ENCODE data around the gene C19orf81. TPM values are rescaled to one million over a fixed set of nuclear protein-coding genes. Genes with fewer than 3 reads are reported as not detected.

C19orf81 gene
- total RNA-seq, 1 experiment from 2014 or later = 22.4 TPM

DNA sequence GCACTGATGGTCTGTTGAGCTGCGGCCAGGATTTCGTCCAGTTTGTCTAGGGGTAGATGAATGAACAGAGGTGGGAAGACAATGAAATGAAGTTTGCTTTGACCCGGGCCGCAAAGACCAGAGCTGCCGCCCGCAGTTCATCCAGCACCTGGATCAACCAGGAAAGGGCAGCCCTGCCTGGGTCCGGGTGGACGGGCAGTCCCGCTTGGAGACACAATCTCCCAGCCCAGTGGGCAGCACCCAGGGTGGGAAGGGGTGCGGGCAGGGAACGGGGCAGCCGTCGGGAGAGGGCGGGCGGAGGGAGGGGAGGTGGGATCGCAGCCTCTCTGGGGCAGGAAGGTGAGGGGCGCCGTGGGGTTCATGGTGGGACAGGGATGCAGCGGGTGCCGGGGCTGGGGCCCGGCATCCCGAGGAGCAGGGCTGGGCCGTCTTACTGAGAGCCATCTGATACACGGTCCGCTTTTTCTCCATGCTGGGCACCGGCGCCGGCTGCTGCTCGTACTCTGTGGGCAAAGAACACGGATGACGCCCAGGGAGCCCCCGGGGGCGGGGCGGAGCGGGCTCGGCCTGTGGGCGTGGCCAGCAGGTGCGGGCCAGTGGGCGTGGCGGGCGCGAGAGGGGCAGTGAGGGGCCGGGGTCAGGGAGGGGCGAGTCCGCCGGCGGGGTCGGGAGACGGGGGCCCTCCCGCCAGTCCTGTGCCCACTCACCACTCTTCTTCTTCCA, 37.2 kb downstream of the C19orf81 start:
- CTCF ChIA-PET = interaction anchor here (1.0 kb wide), 1 partner anchor 130 kb away, joined by 3 read pairs; no protein-coding TSS in a partner anchor

GRCh38 chr19:50688766-50689165, 39.5 kb downstream of the C19orf81 start:
- no peaks in the 10 kb centered on the region for H3K9me3 Mint-ChIP-seq
- no peak overlapping the region for H3K4me3 Mint-ChIP-seq
- no peak for DNase-seq (ENCODE audit: low spot score)
- no peaks in the 10 kb centered on the region for H3K36me3 Mint-ChIP-seq
- CTCF ChIA-PET = interaction anchor here (0.6 to 1.6 kb wide), 3 partner anchors 19 to 194 kb away, joined by 3 to 4 read pairs (median 3); no protein-coding TSS in a partner anchor
- POLR2A ChIA-PET = no interaction called here
- H3K4me1 Mint-ChIP-seq = peaks cover 16% of the 10 kb centered on the region
- H3K27ac Mint-ChIP-seq = no peak overlapping the region
- peaks cover 99% of the 10 kb centered on the region for H3K27me3 Mint-ChIP-seq (ENCODE audit: low read depth)
- no peak for ATAC-seq
- no peak for TF ChIP-seq ATF2 (CRISPR knock-in tag; IDR thresholded peaks at IDR 0.05; ENCODE audit: borderline replicate concordance, low read depth)
- no peak for TF ChIP-seq ZNF425 (CRISPR knock-in tag; conservative IDR thresholded peaks at IDR 0.05)
- TF ChIP-seq ZBTB43 (CRISPR knock-in tag; IDR thresholded peaks at IDR 0.05) = no peak
- TF ChIP-seq, protein P1, sequence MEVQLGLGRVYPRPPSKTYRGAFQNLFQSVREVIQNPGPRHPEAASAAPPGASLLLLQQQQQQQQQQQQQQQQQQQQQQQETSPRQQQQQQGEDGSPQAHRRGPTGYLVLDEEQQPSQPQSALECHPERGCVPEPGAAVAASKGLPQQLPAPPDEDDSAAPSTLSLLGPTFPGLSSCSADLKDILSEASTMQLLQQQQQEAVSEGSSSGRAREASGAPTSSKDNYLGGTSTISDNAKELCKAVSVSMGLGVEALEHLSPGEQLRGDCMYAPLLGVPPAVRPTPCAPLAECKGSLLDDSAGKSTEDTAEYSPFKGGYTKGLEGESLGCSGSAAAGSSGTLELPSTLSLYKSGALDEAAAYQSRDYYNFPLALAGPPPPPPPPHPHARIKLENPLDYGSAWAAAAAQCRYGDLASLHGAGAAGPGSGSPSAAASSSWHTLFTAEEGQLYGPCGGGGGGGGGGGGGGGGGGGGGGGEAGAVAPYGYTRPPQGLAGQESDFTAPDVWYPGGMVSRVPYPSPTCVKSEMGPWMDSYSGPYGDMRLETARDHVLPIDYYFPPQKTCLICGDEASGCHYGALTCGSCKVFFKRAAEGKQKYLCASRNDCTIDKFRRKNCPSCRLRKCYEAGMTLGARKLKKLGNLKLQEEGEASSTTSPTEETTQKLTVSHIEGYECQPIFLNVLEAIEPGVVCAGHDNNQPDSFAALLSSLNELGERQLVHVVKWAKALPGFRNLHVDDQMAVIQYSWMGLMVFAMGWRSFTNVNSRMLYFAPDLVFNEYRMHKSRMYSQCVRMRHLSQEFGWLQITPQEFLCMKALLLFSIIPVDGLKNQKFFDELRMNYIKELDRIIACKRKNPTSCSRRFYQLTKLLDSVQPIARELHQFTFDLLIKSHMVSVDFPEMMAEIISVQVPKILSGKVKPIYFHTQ (CRISPR knock-in tag; IDR thresholded peaks at IDR 0.05) = no peak

More for the DNA sequence above, 37.2 kb downstream of the C19orf81 start:
- POLR2A ChIA-PET = no interaction called here
- TF ChIP-seq ATF1 (CRISPR knock-in tag; IDR thresholded peaks at IDR 0.05) (no peak), SOX15 (CRISPR knock-in tag; IDR thresholded peaks at IDR 0.05) (no peak), ZNF416 (CRISPR knock-in tag; IDR thresholded peaks at IDR 0.05) (no peak), AFF4 (CRISPR knock-in tag; IDR thresholded peaks at IDR 0.05; ENCODE audit: borderline replicate concordance) (no peak), TP53 (CRISPR knock-in tag; IDR thresholded peaks at IDR 0.05) (no peak)
- TF ChIP-seq, protein P2, sequence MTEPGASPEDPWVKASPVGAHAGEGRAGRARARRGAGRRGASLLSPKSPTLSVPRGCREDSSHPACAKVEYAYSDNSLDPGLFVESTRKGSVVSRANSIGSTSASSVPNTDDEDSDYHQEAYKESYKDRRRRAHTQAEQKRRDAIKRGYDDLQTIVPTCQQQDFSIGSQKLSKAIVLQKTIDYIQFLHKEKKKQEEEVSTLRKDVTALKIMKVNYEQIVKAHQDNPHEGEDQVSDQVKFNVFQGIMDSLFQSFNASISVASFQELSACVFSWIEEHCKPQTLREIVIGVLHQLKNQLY (CRISPR knock-in tag; IDR thresholded peaks at IDR 0.05) = no peak
- TF ChIP-seq, protein P3, sequence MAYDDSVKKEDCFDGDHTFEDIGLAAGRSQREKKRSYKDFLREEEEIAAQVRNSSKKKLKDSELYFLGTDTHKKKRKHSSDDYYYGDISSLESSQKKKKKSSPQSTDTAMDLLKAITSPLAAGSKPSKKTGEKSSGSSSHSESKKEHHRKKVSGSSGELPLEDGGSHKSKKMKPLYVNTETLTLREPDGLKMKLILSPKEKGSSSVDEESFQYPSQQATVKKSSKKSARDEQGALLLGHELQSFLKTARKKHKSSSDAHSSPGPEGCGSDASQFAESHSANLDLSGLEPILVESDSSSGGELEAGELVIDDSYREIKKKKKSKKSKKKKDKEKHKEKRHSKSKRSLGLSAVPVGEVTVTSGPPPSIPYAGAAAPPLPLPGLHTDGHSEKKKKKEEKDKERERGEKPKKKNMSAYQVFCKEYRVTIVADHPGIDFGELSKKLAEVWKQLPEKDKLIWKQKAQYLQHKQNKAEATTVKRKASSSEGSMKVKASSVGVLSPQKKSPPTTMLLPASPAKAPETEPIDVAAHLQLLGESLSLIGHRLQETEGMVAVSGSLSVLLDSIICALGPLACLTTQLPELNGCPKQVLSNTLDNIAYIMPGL (CRISPR knock-in tag; IDR thresholded peaks at IDR 0.05) = peak; percentile 33; the same call in 1 of the 2 replicates
- ATAC-seq (peak; percentile 75), DNase-seq (ENCODE audit: low spot score) (peak; percentile 66)
- no peak overlapping the region for H3K27ac Mint-ChIP-seq
- peaks cover 99% of the 10 kb centered on the region for H3K27me3 Mint-ChIP-seq (ENCODE audit: low read depth)
- H3K9me3 Mint-ChIP-seq = no peaks in the 10 kb centered on the region
- H3K4me1 Mint-ChIP-seq = peaks cover 6% of the 10 kb centered on the region
- H3K4me3 Mint-ChIP-seq = peak overlapping the region; percentile 67
- no peaks in the 10 kb centered on the region for H3K36me3 Mint-ChIP-seq
